Ascending aorta (tissue), 2 donors: ENCODE data around the gene RNF17. TPM values are rescaled to one million over a fixed set of nuclear protein-coding genes. Genes with fewer than 3 reads are reported as not detected.

Experiments used
- DNase-seq, 2 donors: peaks; one replicate each; pipeline ENCODE4 v3.0.0-alpha.2; 2019; ENCODE audit warnings: low spot score in 2 of 2
- H3K27ac ChIP-seq, 2 donors: fragments of 200-600 bp; sonication (generic); one replicate each; pipeline ENCODE4 v1.5.1; 2016 to 2017; ENCODE audit warnings: mild to moderate bottlenecking in 1 of 2
- H3K27me3 ChIP-seq: fragments of 200-600 bp; sonication (generic); one replicate; pipeline ENCODE4 v1.5.1; 2017
- H3K36me3 ChIP-seq, 2 donors: fragments of 200-600 bp; sonication (generic); one replicate each; pipeline ENCODE4 v1.5.1; 2016
- H3K4me1 ChIP-seq, 2 donors: fragments of 200-600 bp; sonication (generic); one replicate each; pipeline ENCODE4 v1.5.1; 2016 to 2017; ENCODE audit warnings: mild to moderate bottlenecking in 1 of 2
- H3K4me3 ChIP-seq, 2 donors: fragments of 200-600 bp; sonication (generic); one replicate each; pipeline ENCODE4 v1.5.1; 2016 to 2017; ENCODE audit warnings: mild to moderate bottlenecking in 1 of 2
- H3K9me3 ChIP-seq, 2 donors: fragments of 200-600 bp; sonication (generic); one replicate each; pipeline ENCODE4 v1.5.1; 2016
- CTCF ChIP-seq, 3 experiments: fragments of 200-600 bp in 2 of 3; fragments of 450-650 bp in 1 of 3; sonication (generic) in 2 of 3; IDR thresholded peaks; one replicate each; pipeline ENCODE4 v1.5.1; 2016 to 2019; ENCODE audit warnings: antibody characterized with exemption in 3 of 3, mild to moderate bottlenecking in 1 of 3, moderate library complexity in 1 of 3
- intact Hi-C: fragments of 100-400 bp; cut with DNase I; formaldehyde crosslinking; loops from one replicate; pipeline ENCODE4 v1.15.1; 2023
- total RNA-seq: library from RNA; depleted of rRNA; stranded (reverse); fragments of >200 nt; gene quantifications from one replicate; pipeline ENCODE4 v1.1.0, GENCODE V29; 2016

RNF17 gene
- total RNA-seq, 1 donor from 2014 or later: not detected

GRCh38 chr13:24842549-24843274, 78.7 kb downstream of the RNF17 start:
- H3K27ac ChIP-seq: no peak overlapping the region
- intact Hi-C loops: no loop called here
- no peak for TF ChIP-seq CTCF (IDR thresholded peaks at IDR 0.05)
- H3K4me1 ChIP-seq: no peaks in the 10 kb centered on the region
- no peak for DNase-seq
- no peaks in the 10 kb centered on the region for H3K36me3 ChIP-seq
- H3K9me3 ChIP-seq: no peaks in the 10 kb centered on the region
- H3K27me3 ChIP-seq: no peaks in the 10 kb centered on the region
- no peak overlapping the region for H3K4me3 ChIP-seq

GRCh38 chr13:24851546-24851945, 87.6 kb downstream of the RNF17 start:
- TF ChIP-seq CTCF (IDR thresholded peaks at IDR 0.05): no peak
- DNase-seq: no peak
- Histone ChIP-seq H3K36me3 (no peaks in the 10 kb centered on the region), H3K27ac (no peak overlapping the region), H3K4me1 (no peaks in the 10 kb centered on the region), H3K9me3 (no peaks in the 10 kb centered on the region), H3K4me3 (no peak overlapping the region), H3K27me3 (no peaks in the 10 kb centered on the region)
- intact Hi-C loops: no loop called here

GRCh38 chr13:24854311-24854710, 90.3 kb downstream of the RNF17 start:
- H3K4me1 ChIP-seq: no peaks in the 10 kb centered on the region
- no peak overlapping the region for H3K27ac ChIP-seq
- no peaks in the 10 kb centered on the region for H3K9me3 ChIP-seq
- no peaks in the 10 kb centered on the region for H3K27me3 ChIP-seq
- intact Hi-C loops: no loop called here
- H3K4me3 ChIP-seq: no peak overlapping the region
- no peak for TF ChIP-seq CTCF (IDR thresholded peaks at IDR 0.05)
- DNase-seq: no peak
- no peaks in the 10 kb centered on the region for H3K36me3 ChIP-seq

GRCh38 chr13:24858953-24859352, 95.0 kb downstream of the RNF17 start:
- TF ChIP-seq CTCF (IDR thresholded peaks at IDR 0.05): no peak
- DNase-seq: no peak
- intact Hi-C loops: no loop called here

DNA sequence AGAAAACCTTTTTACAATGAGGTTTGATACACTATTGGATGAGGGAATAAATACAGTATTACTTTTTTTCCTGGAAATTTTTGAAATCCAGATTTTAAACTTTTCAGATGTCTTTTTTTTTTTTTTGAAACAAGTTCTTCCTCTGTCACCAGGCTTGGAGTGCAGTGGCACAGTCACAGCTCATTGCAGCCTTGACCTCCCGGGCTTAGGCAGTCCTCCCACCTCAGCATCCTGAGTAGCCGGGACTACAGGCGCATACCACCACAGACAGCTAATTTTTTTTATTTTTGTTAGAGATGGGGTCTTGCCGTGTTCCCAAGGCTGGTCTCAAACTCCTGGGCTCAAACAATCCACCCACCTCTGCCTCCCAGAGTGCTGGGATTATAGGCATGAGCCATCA, 96.8 kb downstream of the RNF17 start:
- Histone ChIP-seq H3K9me3 (no peaks in the 10 kb centered on the region), H3K36me3 (no peaks in the 10 kb centered on the region), H3K4me3 (no peak overlapping the region), H3K27me3 (no peaks in the 10 kb centered on the region), H3K27ac (no peak overlapping the region), H3K4me1 (no peaks in the 10 kb centered on the region)
- no peak for DNase-seq
- no peak for TF ChIP-seq CTCF (IDR thresholded peaks at IDR 0.05)
- intact Hi-C loops: no loop called here

More at GRCh38 chr13:24858953-24859352, 95.0 kb downstream of the RNF17 start:
- Histone ChIP-seq H3K27me3 (no peaks in the 10 kb centered on the region), H3K27ac (no peak overlapping the region), H3K4me3 (no peak overlapping the region), H3K36me3 (no peaks in the 10 kb centered on the region), H3K9me3 (no peaks in the 10 kb centered on the region), H3K4me1 (no peaks in the 10 kb centered on the region)
